Activated CD8-positive, alpha-beta memory T cell treated with anti-CD3 and anti-CD28 coated beads, Interleukin-2, amount 10 ng/mL, durations not matched to agents 7 days and 5 days (primary cell): ENCODE results near the gene IQSEC1. TPM values are rescaled to one million over a fixed set of nuclear protein-coding genes. Genes with fewer than 3 reads are reported as not detected.
"Not testable (repeated sequence)": the region's sequence is repeated elsewhere in the genome, so short reads cannot be mapped to it uniquely, and the experiment has no call there.

Source experiments
- ATAC-seq: fragments of 150-1000 bp; cut with Tn5 transposase; one replicate; pipeline ENCODE4 v1.10.0; 2021; ENCODE audit warnings: moderate library complexity
- CTCF ChIA-PET: fragments of 350-600 bp; sonication (Branson Sonifier 250); formaldehyde crosslinking; loops from one replicate; lab custom pipeline; 2021; ENCODE audit warnings: antibody characterized with exemption; lab: Charles Lee
- DNase-seq: peaks from one replicate; pipeline ENCODE4 v3.0.0-alpha.2; 2020
- H3K27ac Mint-ChIP-seq: one replicate; pipeline ENCODE4 v1.8.0; 2021; ENCODE audit warnings: mild to moderate bottlenecking, mixed read lengths
- H3K27me3 Mint-ChIP-seq: one replicate; pipeline ENCODE4 v1.8.0; 2021; ENCODE audit warnings: mixed read lengths
- H3K36me3 Mint-ChIP-seq: one replicate; pipeline ENCODE4 v1.8.0; 2021; ENCODE audit warnings: mild to moderate bottlenecking, mixed read lengths
- H3K4me1 Mint-ChIP-seq: one replicate; pipeline ENCODE4 v1.8.0; 2021; ENCODE audit warnings: mixed read lengths
- H3K4me3 Mint-ChIP-seq: one replicate; pipeline ENCODE4 v1.8.0; 2021; ENCODE audit warnings: mild to moderate bottlenecking, moderate library complexity, mixed read lengths
- H3K9me3 Mint-ChIP-seq: one replicate; pipeline ENCODE4 v1.8.0; 2022; ENCODE audit warnings: low read depth, mixed read lengths
- total RNA-seq, 2 experiments: library from RNA; stranded (reverse); gene quantifications; one replicate each; pipeline ENCODE4 v1.2.3, GENCODE V29; 2021

IQSEC1 gene
- total RNA-seq, 2 experiments from 2014 or later = 37.6 to 71.4 TPM

- H3K4me1 Mint-ChIP-seq = peaks cover 1% of the 10 kb centered on the region
- peaks cover 4% of the 10 kb centered on the region for H3K27me3 Mint-ChIP-seq
- CTCF ChIA-PET = interaction anchor here (1.4 to 1.8 kb wide), 3 partner anchors 20 to 122 kb away, joined by 4 to 6 read pairs (median 5); no protein-coding TSS in a partner anchor
- no peak overlapping the region for H3K27ac Mint-ChIP-seq
- H3K4me3 Mint-ChIP-seq = no peak overlapping the region
- DNase-seq (no peak), ATAC-seq (no peak)
- H3K9me3 Mint-ChIP-seq = no peaks in the 10 kb centered on the region
- no peaks in the 10 kb centered on the region for H3K36me3 Mint-ChIP-seq
These were observed 210.8 kb downstream of the IQSEC1 start for GRCh38 chr3:12862387-12862786.

DNA sequence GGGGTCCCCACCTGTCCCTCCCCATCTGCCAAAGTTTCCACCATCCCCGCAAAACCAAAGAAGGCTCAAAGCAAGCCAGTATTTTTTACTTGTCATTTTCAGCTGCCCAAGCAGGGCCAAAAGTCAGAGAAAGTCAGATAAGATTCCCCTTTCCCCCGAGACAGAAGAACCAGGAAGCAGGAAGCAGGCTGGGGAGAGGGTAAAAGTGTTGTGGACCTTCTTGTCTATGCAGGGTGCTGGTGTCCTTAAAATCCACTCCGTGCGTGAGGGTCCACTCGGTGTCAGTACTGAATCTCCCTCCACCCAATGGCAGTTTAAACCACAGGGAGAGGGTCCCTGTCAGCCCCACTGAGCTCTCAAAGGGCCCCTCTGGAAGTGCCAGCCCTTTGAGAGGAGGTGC is 211.6 kb downstream of the IQSEC1 start:
- ATAC-seq = no peak
- H3K36me3 Mint-ChIP-seq = no peaks in the 10 kb centered on the region
- no peaks in the 10 kb centered on the region for H3K9me3 Mint-ChIP-seq
- H3K4me1 Mint-ChIP-seq = peaks cover 1% of the 10 kb centered on the region
- no peak for DNase-seq
- no peak overlapping the region for H3K4me3 Mint-ChIP-seq
- no peak overlapping the region for H3K27ac Mint-ChIP-seq
- H3K27me3 Mint-ChIP-seq = peaks cover 4% of the 10 kb centered on the region
- CTCF ChIA-PET = interaction anchor here (1.4 to 1.8 kb wide), 2 partner anchors 30 to 123 kb away, joined by 4 to 6 read pairs; no protein-coding TSS in a partner anchor

GRCh38 chr3:12859840-12860239 is 213.4 kb downstream of the IQSEC1 start:
- Mint-ChIP-seq H3K36me3 (no peaks in the 10 kb centered on the region), H3K9me3 (no peaks in the 10 kb centered on the region), H3K27me3 (peaks cover 9% of the 10 kb centered on the region), H3K4me1 (peaks cover 1% of the 10 kb centered on the region), H3K27ac (no peak overlapping the region), H3K4me3 (no peak overlapping the region)
- CTCF ChIA-PET = no interaction called here
- no peak for DNase-seq
- no peak for ATAC-seq

DNA sequence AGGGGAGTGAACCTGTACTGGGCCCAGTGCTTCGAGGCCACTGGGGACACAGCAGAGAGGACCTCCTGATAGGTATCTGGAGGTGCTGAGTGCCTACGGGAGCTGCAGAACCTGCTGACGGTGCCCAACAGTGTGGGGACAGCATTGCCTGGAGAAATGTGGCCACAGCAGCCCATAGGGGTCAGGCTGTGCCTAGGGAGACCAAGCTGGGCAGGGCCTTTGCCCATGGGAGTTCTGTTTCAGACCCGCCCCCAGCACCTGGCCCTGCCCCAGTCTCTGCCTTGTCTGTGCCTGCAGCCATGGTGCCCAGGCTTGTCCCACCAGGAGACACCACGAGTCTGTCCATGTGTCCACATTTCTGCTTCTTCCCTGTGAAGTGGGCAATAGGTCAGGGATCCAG is 216.6 kb downstream of the IQSEC1 start:
- DNase-seq (no peak), ATAC-seq (no peak)
- H3K4me1 Mint-ChIP-seq = peaks cover 1% of the 10 kb centered on the region
- H3K27me3 Mint-ChIP-seq = peaks cover 29% of the 10 kb centered on the region
- H3K36me3 Mint-ChIP-seq = no peaks in the 10 kb centered on the region
- no peak overlapping the region for H3K4me3 Mint-ChIP-seq
- no peaks in the 10 kb centered on the region for H3K9me3 Mint-ChIP-seq
- no peak overlapping the region for H3K27ac Mint-ChIP-seq
- CTCF ChIA-PET = interaction anchor here (0.7 kb wide), 1 partner anchor 485 kb away, joined by 3 read pairs; no protein-coding TSS in a partner anchor

DNA sequence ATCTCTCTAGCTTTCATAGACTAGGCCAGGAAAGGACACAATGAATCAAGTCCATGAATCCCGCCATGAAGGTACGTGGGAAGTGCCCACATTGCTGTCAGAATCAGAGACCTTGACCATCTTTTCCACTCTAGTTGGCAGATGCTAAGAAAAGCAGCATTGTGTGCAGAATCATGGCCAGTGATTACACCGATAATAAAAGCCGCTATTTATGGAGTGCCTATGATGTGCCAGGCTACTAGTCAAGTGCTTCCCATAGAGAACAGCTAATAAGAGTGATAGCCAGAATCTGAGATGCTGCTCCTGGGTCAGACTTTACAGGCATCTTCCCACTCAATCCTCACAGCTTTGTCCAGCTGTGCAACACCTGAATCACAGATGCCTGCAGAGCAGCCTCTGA is 218.7 kb downstream of the IQSEC1 start:
- Mint-ChIP-seq H3K27ac (no peak overlapping the region), H3K36me3 (no peaks in the 10 kb centered on the region), H3K4me3 (no peak overlapping the region), H3K4me1 (no peaks in the 10 kb centered on the region), H3K27me3 (peaks cover 25% of the 10 kb centered on the region), H3K9me3 (no peaks in the 10 kb centered on the region)
- DNase-seq (no peak), ATAC-seq (no peak)
- CTCF ChIA-PET = interaction anchor here (0.6 to 1.7 kb wide), 2 partner anchors 13 to 27 kb away, joined by 3 to 6 read pairs; no protein-coding TSS in a partner anchor

- H3K4me1 Mint-ChIP-seq, ATAC-seq, H3K36me3 Mint-ChIP-seq, H3K9me3 Mint-ChIP-seq, H3K27ac Mint-ChIP-seq, H3K4me3 Mint-ChIP-seq, CTCF ChIA-PET, DNase-seq: not testable (repeated sequence)
- peaks cover 25% of the 10 kb centered on the region for H3K27me3 Mint-ChIP-seq
These were observed 219.4 kb downstream of the IQSEC1 start for GRCh38 chr3:12853847-12854246.

GRCh38 chr3:12852201-12852600 is 221.0 kb downstream of the IQSEC1 start:
- Mint-ChIP-seq H3K9me3 (no peaks in the 10 kb centered on the region), H3K4me3 (no peak overlapping the region), H3K27ac (no peak overlapping the region), H3K27me3 (peaks cover 25% of the 10 kb centered on the region), H3K36me3 (no peaks in the 10 kb centered on the region), H3K4me1 (no peaks in the 10 kb centered on the region)
- no peak for DNase-seq
- CTCF ChIA-PET = interaction anchor here (0.8 to 2.2 kb wide), 2 partner anchors 11 to 16 kb away, joined by 3 to 10 read pairs; partner anchors contain the start of gene RPL32
- no peak for ATAC-seq

Other genes starting within 250 kb of the IQSEC1 start
- gene RPL32, start 231.9 kb downstream of the IQSEC1 start, total RNA-seq = 1,000 to 10,000 TPM; 1,759 to 1,893 TPM